Measurements from ENCODE around the gene ZNG1A. TPM values are rescaled to one million over a fixed set of nuclear protein-coding genes. Genes with fewer than 3 reads are reported as not detected.
"Not testable (repeated sequence)": the region's sequence is repeated elsewhere in the genome, so short reads cannot be mapped to it uniquely, and the experiment has no call there.

Gene ZNG1A
- total RNA-seq, 1 donor from 2014 or later = 27.8 TPM

DNA sequence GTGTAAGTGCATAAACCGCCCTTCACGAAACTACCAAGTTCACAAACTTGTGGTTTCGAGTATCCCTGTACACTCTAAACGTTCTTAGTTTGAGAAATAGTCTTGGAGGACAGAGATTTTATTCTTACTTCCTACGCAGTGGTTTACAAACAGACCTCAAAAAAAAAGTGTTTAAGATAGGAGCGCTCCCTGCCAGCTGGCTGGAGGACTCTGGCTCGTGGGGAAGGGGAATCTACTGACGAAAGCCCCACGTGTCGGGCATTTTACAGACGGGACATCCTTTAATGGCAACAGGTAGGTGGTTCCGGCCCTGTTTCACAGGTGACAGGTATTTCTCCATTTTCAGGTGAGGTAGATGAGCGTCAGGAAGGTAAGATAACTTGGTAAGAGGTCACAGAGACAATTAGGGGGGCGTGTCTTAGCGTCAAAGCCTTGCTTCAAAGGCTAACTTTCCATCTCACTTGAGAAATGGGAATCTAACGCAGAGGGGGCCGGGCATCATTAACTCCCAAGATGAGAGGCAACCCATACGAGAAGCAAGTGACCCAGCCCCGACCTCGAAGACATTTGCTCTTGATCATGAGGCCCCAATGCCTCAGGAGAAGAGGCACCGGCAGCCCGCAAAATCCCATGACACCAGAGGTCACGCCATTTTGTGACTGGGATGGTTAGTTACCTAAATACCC, 573 bp downstream of the ZNG1A start:
- DNase-seq (ENCODE audit: low read depth, low spot score) = not testable (repeated sequence)

GRCh38 chr9:169757-170156, 9.1 kb downstream of the ZNG1A start:
- DNase-seq (ENCODE audit: low read depth, low spot score) = not testable (repeated sequence)

GRCh38 chr9:159871-160270, 19.0 kb downstream of the ZNG1A start:
- DNase-seq (ENCODE audit: low read depth, low spot score) = not testable (repeated sequence)

DNA sequence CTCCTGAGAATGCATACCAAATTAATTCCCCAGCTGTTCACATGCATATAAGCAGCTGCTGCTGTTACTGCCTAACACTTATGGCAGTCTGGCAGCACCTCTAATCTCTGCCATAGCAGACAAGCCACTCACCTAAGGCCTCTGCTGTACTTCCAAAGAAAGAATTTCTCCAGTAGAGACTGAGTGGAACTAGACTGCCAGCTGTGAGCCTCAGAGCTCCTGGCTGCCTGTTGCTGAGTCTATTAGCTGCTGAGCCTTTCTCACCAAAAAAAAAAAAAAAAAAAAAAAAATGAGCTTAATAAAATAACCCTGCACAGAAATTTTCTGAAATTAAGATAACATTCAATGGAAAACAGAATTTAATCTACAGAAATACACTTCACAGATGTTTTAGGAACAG, 27.7 kb downstream of the ZNG1A start:
- not testable (repeated sequence) for DNase-seq (ENCODE audit: low read depth, low spot score)

GRCh38 chr9:139880-140279, 39.0 kb downstream of the ZNG1A start:
- DNase-seq (ENCODE audit: low read depth, low spot score) = not testable (repeated sequence)

- not testable (repeated sequence) for DNase-seq (ENCODE audit: low read depth, low spot score)
Observed at GRCh38 chr9:117995-118467, 60.8 kb downstream of the ZNG1A start, which contains the start of gene FOXD4. TSS of gene FOXD4 (minus strand) at chr9:118417. CDS start at chr9:118119, 298 bp downstream.

GRCh38 chr9:117144-117994, 61.5 kb downstream of the ZNG1A start:
- DNase-seq (ENCODE audit: low read depth, low spot score) = not testable (repeated sequence)

DNA sequence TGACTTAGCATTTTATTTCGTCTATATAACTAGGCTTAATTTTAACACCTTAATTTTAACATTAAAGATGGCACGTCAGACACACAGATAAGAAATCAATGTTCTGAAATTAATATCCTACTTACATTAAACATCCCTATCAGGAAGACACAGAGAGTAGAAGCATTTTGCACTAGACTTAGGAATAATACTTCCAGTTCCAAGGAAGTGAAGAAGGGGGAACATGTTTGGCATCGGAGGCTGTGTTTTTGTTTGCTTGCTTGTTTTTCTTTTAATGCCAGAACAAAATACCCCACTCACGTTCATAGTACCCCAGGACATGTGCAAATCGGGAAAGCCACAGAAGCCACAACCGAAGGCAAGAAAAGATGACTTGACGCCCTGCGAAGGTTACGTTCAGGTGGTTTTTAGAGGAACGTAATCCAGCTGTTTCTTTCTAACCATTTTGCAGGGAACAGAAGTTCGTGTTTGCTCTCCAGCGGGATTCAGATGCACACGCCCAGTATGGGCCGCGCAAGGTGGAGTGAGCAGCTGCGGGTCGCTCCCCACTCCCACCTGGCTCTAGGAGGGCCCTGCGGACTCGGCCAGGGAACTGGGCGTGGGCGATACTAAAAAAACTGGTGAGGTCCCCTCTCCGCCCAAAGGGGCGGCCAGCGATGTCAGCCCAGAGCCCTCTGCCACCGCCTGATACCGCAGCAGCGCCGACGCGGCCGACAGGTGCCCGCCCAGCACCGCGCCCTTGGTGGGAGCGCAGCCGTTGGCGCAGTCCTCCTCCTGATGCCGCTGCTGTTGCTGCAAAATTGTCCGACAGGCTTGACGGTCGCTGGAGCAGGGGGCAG, 62.4 kb downstream of the ZNG1A start:
- not testable (repeated sequence) for DNase-seq (ENCODE audit: low read depth, low spot score)

DNA sequence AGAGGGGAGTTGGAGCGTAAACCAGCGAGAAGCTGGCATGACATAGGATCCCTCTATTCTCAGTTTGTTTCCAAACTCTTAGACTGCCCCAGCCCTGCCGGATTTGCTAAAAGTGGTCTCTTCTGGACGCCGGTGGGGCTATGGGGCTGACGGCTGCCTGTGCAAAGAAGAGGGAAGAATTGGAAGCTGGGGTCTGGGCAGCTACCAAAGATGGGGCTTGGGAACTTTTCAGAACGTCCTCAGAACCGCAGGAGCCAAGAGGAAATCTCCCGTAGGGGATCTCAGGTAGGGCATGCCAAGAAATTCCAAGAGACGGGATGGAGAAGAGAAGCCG, 63.8 kb downstream of the ZNG1A start:
- DNase-seq (ENCODE audit: low read depth, low spot score) = not testable (repeated sequence)

DNA sequence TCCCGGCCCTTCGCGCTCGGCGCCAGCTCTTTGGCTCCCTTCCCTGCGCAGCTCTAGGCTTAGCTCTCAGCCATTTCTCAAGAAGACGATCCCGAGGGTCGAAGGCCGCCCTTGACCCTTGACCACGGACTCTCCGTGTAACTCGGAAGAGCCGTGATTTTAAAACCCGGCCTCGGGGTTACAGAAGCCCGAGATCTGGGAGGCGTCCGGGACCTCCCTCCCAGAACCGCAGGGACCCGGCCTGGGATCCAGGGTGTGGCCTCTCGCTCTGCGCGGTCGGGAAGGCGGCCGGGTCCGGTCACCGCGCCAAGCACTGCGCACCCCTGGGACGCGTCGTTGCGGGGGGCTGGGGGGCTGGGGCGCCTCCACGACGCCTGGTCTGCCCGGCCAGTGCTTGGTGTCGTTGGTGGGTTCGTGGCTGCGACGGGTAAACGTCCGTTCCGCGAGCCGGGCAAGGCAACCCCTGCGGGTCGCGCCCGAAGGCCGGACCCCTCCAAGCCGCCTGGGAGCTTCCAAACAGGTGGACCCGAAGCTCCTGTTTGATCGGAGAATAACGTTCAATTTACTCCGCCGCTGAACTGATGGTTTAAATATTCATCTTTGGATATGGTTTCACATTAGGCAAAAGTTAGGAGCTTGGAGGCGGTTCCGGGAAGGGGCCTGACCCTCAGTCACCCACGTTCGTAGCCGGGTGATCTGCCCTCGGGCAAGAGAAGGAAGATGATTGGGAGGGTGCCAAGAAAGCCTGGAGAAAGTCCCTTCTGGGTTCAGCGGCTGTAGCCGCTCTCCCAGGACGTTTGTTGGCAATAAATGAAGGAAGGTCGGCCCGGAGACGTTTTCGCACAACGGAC, 64.4 kb downstream of the ZNG1A start:
- not testable (repeated sequence) for DNase-seq (ENCODE audit: low read depth, low spot score)

DNA sequence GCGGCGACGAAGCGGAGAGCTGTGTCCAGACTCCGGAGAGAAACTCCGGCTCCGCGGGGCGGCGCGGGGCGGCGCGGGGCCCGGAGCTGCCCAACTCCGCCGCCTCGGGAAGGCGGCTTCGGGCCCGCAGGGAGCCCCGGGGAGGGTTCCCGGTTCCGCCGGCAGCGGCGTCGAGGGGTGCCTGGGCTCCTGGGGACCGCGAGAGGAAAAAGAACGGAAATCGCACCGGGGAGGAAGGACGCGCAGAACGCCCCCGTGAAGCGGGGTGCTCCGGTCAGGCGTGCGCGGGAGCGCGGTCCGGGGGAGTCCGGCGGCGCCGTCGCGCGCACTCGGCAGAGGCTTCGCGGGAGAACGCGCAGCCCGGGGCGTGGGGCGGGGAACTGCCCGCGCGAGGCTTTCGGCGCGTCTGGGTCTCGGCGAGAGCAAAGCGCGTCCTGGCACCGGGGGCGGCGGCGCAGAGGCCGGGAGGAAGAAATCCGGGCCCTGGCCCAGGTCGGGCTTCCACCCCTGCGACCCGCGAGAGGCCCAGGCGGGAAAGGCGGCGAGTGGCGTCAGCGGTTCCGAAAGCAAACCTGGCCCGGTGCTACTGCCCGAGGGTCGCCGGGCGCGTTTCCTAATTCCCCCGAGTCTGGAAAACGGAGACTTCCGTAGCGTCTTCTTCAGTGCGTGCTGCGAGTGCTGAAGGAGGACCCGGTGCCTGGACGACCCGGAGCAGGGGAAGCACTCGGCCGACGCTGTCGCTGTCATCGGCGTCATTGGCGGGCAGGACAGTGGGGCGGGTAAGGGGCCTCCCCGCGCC, 65.2 kb downstream of the ZNG1A start:
- DNase-seq (ENCODE audit: low read depth, low spot score) = not testable (repeated sequence)

GRCh38 chr9:112589-113467, 66.0 kb downstream of the ZNG1A start:
- DNase-seq (ENCODE audit: low read depth, low spot score) = not testable (repeated sequence)

GRCh38 chr9:110672-111071, 68.2 kb downstream of the ZNG1A start:
- DNase-seq (ENCODE audit: low read depth, low spot score) = not testable (repeated sequence)

- DNase-seq (ENCODE audit: low read depth, low spot score) = not testable (repeated sequence)
Observed at GRCh38 chr9:109540-109939, 69.3 kb downstream of the ZNG1A start.

DNA sequence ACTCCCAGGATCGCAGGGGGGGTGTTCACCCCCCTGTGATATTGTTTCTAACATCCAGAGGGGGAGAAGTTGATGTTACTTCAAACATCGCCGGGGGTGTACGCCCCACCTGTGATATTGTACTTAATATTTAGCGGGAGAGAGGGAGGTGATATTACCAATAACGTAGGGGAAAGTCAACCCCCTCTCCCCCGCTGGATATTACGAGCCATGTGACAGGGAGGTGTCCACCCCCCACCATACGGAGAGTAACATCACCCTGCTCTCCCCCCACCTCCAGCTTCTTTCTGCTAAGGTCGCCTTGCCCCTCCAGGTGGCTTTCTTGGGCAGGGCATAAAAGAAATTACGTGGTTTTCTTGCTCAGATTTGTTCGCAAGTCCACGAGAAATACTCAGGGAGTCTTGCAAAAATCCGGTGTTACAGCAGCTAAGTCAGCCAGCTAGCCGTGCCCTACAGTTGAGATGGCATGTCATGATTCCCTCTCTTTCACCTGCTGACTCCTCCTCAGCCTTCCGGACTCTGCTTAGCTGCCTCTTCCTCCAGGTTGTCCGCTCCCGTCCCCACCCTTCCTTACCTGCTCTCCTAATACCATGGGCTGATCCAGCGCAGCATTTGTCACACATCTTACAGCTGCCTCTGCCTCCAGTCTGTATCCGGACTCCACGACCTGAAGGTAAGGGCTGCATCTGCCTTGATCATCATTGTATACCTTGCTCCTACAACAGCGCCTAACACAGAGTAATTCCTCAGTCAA, 69.9 kb downstream of the ZNG1A start:
- not testable (repeated sequence) for DNase-seq (ENCODE audit: low read depth, low spot score)

DNA sequence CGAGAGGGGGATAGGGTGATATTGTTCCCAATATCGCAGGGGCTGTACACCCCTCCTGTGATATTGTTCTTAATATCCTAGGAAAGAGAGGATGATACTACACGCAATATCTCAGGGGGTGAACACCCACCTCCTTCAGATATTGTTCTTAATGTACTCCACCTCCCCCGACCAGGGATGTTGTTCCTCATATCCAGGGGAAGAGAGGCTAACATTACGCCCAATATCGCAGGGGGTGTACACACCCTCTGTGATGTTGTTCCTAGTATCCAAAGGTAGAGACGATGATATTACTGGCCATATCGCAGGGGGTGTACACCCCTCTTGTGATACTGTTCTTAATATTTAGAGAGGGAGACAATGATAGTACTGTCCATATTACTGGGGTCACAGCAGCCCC, 72.9 kb downstream of the ZNG1A start:
- DNase-seq (ENCODE audit: low read depth, low spot score) = not testable (repeated sequence)

DNA sequence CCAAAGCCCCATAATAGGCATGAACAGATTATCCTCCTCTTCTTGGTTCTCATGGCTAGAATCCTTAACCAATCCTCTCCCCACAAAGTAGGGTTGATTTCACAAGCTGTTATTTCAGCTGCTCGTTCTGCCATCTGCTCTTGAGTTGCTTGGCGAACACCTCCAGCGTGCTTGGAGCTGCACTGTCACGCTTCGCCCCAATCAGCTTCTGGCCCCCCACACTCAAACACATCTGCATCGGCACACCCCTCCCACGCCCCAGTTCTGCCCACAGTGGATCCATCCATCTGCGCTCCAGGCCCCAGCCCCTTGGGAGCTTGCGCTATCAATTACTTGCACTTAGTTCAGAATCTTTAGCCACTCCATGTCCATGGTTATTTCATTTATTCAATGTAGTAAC, 78.4 kb downstream of the ZNG1A start:
- not testable (repeated sequence) for DNase-seq (ENCODE audit: low read depth, low spot score)

GRCh38 chr9:99867-100266, 79.0 kb downstream of the ZNG1A start:
- not testable (repeated sequence) for DNase-seq (ENCODE audit: low read depth, low spot score)

All from pulmonary artery endothelial cell (primary cell).